Activated CD4-positive, alpha-beta T cell treated with anti-CD3 and anti-CD28 coated beads, Interleukin-2, amount 50 U/mL, for 16 hours (primary cell): ENCODE data around the gene GABPA.
A peak's percentile ranks its signal among the peaks of the same experiment; 100 is the strongest.
"Not testable (repeated sequence)": the region's sequence is repeated elsewhere in the genome, so short reads cannot be mapped to it uniquely, and the experiment has no call there.

ENCODE experiments used
- DNase-seq: peaks from one replicate; pipeline ENCODE4 v3.0.0-alpha.2; 2020

GABPA gene

GRCh38 chr21:25734904-25735645, at the start of gene GABPA, which contains the start of gene ATP5PF:
TSS of gene GABPA (plus strand) at chr21:25734972. CDS start at chr21:25741599, 6,627 bp downstream.
TSS of gene ATP5PF (minus strand) at chr21:25734904. CDS start at chr21:25729794, 5,110 bp downstream.
- peak; percentile 98 for DNase-seq

DNA sequence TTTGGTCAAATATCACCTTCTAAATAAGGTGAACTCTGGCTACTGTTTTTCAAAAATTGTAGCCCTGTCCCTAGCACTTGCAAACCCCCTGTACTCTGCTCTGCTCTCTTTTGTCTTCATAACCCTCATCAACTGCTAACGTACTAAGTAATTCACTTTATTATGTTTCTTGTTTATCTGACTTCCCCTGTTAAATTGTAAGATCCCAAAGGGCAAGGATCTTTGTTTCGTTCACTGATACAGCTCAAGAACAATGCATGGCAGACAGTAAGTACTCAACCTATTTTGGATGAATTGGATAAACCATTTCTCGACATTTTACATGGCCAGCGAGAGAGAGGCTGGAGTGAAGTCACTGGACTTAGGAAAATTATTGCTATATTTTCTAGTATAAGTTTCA, 47.0 kb upstream of the GABPA start:
- DNase-seq = no peak

DNA sequence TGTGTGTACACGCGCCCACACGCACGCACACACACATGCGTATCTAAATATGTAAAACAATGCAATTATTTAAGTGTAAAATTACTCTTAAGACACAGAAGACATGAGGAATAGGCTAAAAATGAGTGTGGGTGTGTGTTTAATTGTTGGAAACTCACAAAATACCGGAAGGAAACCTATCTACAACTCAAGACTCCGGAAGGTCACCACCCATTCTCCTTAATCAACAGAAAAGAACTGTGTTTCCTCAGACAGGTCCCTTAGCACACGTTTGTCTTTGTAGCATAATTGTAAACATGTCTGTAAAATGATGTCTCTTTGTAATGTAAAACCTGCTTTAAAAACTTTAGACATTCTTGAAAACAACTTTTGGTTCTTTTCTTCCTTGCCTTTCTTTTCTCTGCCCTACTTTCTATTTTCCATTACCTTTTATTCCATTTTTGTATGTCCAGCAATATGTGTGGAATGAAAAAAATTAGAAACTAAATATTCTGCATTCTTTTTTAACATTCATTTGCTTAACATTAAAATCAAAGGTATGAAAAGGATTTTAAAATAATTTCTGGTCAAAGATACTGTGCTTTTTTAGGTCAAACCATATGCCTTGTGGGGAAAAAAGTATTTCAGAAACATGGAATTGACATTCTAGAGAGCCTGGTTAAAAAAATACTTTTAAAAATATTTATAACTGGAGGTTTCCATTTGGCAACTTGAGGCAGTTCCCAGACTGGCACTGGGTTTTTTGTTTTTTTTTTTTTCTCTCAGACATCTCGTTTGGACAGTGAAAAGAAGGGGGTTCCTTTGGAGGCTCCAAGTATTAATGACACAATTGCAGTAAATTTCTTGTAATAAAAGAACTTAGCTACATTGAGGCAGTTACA, 46.3 kb upstream of the GABPA start:
- no peak for DNase-seq

DNA sequence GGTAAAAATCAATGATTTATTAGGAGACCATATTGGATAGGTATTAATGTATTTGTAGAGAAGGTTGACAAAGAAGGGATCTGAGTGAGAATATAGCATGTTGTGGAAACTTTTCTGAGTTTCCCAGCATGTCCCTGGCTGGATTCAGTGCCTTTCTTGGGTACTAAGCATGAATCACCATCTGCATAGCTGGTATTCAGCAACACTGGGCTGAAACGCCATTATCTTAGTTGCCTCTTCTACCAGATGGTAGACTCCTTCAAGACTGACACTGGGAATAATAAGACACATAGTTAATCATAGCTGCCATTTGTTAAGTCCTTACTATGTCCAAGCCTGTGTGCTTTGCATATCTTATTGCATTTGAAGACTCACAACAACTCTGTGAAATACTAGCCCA, 45.5 kb upstream of the GABPA start:
- DNase-seq = no peak

- no peak for DNase-seq
Measured at GRCh38 chr21:25691976-25692375, 42.8 kb upstream of the GABPA start.

GRCh38 chr21:25695461-25695860, 39.3 kb upstream of the GABPA start:
- DNase-seq = not testable (repeated sequence)

DNA sequence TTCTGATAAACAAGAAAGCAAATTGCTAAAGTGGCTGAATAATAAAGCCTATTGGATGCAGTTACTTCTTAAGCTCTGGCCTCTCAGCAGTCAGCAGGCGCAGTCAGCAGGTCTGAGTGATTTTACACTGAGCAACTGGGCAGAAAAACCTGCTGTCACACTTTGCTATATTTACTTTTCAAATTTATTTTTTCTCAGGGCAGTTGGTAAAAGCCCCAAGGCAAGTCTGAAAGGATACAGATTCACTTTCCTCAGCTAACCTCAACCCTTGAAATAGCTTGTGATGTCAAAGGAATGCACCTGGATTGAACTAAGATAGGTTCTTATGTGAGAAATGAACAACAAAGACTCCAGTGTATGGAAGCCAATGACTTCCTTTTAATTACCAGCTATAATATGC, 34.0 kb upstream of the GABPA start:
- no peak for DNase-seq

DNA sequence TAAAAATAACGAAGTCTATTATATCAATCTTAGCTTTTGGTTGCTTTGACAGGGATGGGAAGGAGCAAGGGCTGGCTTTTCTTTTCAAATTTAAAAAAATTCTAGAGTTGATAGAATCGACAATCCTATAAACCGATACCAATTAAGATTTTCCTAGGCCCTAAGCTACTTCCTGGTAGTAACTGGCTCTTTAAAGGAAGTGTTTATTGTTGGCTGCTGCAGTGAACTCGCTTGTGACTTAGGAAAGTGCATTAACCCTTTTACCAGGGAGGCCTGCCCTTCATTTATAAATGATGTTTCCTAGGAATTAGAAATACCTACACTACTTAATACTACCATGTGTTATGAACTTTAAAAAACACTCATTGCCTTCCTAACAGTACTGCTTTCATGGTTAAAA, 33.2 kb upstream of the GABPA start:
- DNase-seq = no peak

GRCh38 chr21:25708467-25709065, 26.2 kb upstream of the GABPA start:
- DNase-seq = peak; percentile 49

GRCh38 chr21:25709684-25710265, 25.0 kb upstream of the GABPA start:
- no peak for DNase-seq

DNA sequence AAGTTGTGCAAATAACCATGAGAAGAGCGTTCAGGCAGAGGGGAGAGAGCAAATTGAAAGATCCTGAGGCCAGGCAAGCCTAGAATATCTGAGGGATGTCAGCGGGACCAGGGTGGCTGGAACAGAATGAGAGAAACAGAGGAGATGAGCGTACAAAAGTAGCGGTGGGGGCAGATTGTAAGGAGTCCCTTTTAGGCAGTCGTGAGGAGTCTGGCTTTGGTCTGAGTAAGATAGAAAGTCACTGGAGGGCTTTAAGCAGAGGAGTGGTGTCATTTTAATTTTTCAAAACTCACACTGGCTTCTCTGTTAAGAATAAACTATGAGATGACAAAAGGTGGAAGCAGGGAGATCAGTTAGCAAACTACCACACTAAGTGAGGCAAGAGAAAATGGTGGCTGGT, 24.2 kb upstream of the GABPA start:
- no peak for DNase-seq

DNA sequence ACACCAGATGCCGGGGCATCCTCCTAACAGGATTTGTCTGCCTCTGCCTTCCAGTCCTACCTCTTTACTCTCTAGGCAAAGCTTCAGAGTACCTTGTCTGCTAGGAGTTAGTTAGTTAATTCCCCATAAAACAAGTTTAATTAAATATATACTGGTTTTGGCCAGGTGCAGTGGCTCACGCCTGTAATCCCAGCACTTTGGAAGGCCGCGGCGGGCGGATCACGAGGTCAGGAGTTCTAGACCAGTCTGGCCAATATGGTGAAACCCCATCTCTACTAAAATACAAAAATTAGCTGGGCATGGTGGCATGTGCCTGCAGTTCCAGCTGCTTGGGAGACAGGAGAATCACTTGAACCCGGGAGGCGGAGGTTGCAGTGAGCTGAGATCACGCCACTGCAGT, 20.7 kb upstream of the GABPA start:
- DNase-seq = not testable (repeated sequence)

DNA sequence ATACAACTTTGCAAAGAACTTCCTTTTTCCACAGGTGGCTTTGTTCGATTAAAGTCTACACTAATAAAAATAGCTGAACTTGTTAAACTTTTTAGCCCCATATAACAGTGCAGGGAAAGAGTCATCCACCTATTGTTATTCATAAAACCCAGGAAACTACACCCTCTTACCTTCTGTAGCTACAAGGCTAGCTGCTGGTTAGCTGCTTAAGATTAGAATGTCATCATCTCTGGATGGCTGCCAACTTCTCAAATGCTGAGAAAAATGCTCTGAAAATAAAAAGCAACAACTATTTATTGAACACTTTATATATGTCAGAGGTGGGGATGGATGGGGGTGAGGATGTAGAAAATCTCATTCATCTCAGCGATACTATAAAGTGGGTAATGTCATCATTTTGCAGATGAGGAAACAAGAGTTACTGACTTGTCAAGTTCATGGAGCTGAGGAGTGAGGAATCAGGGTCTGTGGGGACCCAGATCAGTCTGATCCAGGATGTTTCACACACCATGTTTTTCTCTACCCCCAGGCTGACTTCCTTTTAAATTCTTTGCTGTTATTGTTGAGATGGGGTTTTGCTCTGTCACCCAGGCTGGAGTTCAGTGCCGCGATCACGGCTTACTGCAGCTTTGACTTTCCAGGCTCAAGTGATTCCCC, 17.2 kb upstream of the GABPA start:
- DNase-seq = no peak

DNA sequence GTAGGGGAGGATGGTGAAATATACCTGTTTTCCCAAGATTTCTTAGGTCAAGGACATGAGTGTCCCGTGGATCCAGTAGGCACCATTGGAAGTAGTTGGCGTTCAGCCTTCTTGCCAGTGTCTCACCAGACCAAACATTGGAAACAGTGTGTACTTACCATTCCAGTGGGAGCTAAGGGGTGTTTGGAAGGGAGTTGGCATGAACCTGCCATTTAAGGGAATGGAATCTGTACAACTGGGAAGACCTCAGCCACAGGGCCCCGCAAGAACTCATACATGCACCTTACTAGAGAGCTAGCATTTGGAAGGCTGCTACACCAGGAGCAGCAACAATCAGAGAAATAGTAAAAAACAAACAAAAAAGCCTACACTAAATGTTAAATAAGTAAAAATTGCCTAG, 12.8 kb upstream of the GABPA start:
- no peak for DNase-seq

- DNase-seq = no peak
Measured at GRCh38 chr21:25722631-25723030, 12.1 kb upstream of the GABPA start.

DNA sequence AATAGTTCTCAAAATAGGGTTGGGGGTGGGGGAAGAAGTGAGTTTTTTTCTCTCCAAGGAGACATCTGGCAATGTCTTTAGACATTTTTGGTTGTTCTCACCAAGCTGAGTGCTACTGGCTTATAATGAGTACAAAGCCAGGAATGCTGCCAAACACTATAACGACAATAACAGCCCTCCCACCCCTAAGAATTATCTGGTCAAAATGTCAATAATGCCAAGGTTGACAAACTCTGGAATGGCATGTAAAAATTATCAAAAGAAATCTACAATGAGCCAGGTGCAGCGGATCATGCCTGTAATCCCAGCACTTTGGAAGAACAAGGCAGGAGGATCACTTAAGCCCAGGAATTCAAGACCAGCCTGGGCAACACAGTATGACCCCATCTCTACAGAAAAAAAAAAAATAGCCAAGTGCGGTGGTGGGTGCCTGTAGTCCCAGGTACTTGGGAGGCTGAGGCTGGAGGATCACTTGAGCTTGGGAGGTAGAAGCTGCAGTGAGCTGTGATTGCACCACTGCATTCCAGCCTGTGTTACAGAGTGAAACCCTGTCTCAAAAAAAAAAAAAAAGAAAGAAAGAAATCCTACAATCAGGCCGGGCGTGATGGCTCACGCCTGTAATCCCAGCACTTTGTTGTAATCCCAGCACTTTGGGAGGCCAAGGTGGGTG, 2.5 kb upstream of the GABPA start:
- no peak for DNase-seq

DNA sequence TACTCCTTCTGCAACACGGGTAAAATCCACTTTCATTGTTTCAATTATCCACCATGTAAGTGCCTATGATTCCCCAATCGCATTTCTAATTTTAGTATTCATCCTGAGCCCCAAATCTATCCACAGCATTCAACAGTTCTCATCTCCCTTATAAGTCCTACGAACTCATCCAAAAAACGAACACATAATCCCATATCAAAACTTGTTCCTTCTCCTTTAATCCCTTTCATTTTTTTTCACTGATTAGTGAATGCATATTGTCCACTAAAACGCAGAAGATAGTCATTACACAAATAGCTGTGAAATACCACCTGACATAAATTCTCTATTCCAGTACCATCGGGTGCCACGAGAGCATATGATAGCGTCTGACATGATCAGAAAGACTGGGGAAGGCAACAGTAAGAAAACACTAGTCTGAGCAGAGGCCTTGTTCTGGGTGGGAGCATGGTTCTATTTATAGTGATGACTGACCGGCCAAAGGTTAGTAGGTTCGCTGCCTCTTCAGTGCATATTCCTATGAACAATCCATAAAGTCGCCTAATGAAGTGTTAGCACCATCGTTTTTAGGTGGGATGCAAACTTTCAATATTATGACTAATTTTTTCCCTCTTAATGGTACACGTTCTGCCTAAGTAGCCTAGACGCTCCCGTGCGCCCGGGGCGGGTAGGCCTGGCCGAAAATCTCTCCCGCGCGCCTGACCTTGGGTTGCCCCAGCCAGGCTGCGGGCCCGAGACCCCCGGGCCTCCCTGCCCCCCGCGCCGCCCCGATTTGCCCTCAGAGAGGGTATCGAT, 716 bp upstream of the GABPA start:
- DNase-seq = peak; percentile 21

DNA sequence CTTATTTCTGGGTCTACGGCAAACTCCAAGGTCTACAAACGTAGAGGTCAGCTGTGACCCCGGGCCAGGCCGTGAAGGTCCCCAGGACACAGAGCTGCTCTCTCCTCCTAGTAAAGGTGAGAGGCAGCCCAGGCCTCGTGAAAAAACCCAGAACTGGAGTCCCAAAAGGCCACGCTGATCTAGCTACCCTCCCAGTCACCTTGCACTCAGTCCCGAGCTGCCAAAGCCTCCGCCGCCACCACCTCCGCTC, 193 bp upstream of the GABPA start:
- no peak for DNase-seq

DNA sequence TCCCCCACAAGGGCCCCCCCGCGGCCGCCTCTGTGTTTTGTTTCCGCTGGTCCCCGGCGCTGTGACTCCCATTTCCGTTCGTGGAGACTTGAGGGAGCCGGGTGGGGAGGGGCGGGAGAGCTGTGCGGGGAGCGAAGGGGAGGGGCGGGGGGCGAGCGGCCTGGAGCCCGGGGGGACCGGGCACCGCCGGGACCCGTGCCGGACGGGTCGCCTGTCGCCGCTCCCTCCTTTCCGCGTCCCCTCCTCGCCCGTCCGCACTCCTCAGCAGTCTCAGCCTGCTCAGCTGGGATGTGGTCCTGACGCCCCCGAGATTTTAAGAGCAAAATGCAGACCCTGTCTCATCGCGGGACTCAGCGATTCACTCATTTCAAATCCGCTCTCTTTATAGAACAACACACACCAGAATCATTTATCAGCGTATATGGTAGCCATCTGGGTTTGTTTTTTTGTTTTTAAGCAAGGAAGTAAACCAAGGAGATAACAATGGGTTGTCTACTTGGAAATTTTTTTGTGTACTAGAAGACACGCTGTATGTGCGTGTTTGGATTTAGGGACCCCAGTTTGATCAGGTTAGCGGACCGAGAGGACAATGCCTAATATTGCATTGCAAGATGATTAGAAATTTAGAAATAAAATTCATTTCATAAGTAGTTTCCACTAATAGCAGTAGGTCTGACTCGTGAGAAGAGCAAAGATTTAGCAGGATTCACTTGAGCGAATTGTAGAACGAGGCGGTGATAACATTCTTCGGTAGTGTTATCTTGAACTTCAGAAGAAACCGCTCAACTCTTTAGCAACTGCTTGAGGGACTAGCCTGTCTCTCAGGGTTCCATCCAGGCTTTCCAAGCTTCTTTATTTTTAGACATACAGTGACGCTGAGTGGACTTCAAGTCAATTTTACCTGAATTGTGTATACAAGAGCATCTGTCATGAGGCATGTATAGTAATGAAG, 1.1 kb downstream of the GABPA start:
- DNase-seq = peak; percentile 77

DNA sequence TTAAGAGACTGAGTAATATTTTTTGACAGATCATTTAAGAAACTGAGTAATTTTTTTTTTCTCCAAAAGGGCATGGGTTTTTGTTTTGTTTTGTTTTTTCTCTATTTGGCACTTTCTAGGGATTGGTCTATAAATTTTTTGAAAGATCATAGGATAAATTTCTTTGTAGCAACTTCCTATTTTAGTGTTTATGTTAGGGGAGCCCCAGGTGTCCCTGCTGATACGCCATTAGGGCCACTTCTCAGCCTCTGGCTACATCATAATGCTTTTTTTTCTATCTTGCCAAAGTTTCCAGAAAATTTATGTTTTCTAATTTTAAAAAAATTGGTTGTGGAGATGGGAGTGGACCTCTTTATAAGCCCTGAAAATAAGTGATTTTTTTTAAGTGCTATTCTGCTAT, 2.6 kb downstream of the GABPA start:
- DNase-seq = no peak
